PFSK-1 (cell line): Measurements from ENCODE around the gene PLEKHH1.

ENCODE experiments used
- FOXP2 ChIP-seq: optimal IDR thresholded peaks from 2 replicates; pipeline ENCODE3; 2011; ENCODE audit warnings: borderline replicate concordance, control low read depth, inconsistent platforms; ENCODE audit not compliant: insufficient read depth; ENCODE audit errors: extremely low read length, extremely low read depth
- POLR2AphosphoS5 ChIP-seq: IDR thresholded peaks from 2 replicates; pipeline ENCODE4 v1.6.1; 2012; ENCODE audit warnings: low read depth, mild to moderate bottlenecking, control low read depth, low read length, moderate library complexity
- REST ChIP-seq, 2 experiments: IDR thresholded peaks; 2 replicates each; pipeline versions ENCODE4 v1.6.1 to v1.8.0; 2011 to 2012; ENCODE audit warnings: low read depth in 2 of 2, low read length in 2 of 2, control low read depth in 1 of 2, inconsistent platforms in 1 of 2, mild to moderate bottlenecking in 1 of 2, moderate library complexity in 1 of 2; ENCODE audit not compliant: insufficient read depth in 1 of 2
- SIN3A ChIP-seq: IDR thresholded peaks from 2 replicates; pipeline ENCODE4 v1.6.1; 2012; ENCODE audit warnings: mild to moderate bottlenecking, low read length, moderate library complexity, borderline replicate concordance; ENCODE audit not compliant: insufficient read depth
- TAF1 ChIP-seq: IDR thresholded peaks from 2 replicates; pipeline ENCODE4 v1.6.1; 2012; ENCODE audit warnings: low read length, control low read depth, borderline replicate concordance; ENCODE audit not compliant: insufficient read depth

PLEKHH1 gene

GRCh38 chr14:67595392-67595791 is 62.3 kb downstream of the PLEKHH1 start:
- TF ChIP-seq FOXP2, result no peak
- no peak for TF ChIP-seq TAF1
- no peak for TF ChIP-seq REST (IDR thresholded peaks at IDR 0.05; ENCODE audit: insufficient read depth in 1 of 2, low read depth in 2 of 2, low read length in 2 of 2)

GRCh38 chr14:67599698-67600561 is 66.8 kb downstream of the PLEKHH1 start, which contains the start of gene PIGH:
PIGH (minus strand) TSS chr14:67600268; CDS start chr14:67600203, 65 bp downstream.
- TF ChIP-seq REST (IDR thresholded peaks at IDR 0.05; ENCODE audit: insufficient read depth in 1 of 2, low read depth in 2 of 2, low read length in 2 of 2), result peak; percentile 61 to 85; a peak in 3 of 4 replicates
- TF ChIP-seq TAF1, result no peak
- no peak for TF ChIP-seq SIN3A
- peak; percentile 76 for TF ChIP-seq FOXP2
- peak; percentile 62 for TF ChIP-seq POLR2AphosphoS5

- TF ChIP-seq FOXP2, result no peak
- TF ChIP-seq SIN3A, result no peak
- TF ChIP-seq TAF1, result no peak
- no peak for TF ChIP-seq POLR2AphosphoS5
- no peak for TF ChIP-seq REST (IDR thresholded peaks at IDR 0.05; ENCODE audit: insufficient read depth in 1 of 2, low read depth in 2 of 2, low read length in 2 of 2)
Observed at GRCh38 chr14:67602076-67602475, 69.0 kb downstream of the PLEKHH1 start.

- TF ChIP-seq REST (IDR thresholded peaks at IDR 0.05; ENCODE audit: insufficient read depth in 1 of 2, low read depth in 2 of 2, low read length in 2 of 2) (no peak), TAF1 (no peak), FOXP2 (no peak), POLR2AphosphoS5 (no peak), SIN3A (no peak)
Observed at GRCh38 chr14:67602995-67603545, 70.0 kb downstream of the PLEKHH1 start.
